GM18909 (cell line): ENCODE measurements around the gene CHTF18.
"Not testable (repeated sequence)": the region's sequence is repeated elsewhere in the genome, so short reads cannot be mapped to it uniquely, and the experiment has no call there.

Experiments
- ATAC-seq: cut with Tn5 transposase; IDR thresholded peaks from one replicate; pipeline ENCODE4 v1.9.1; 2021; ENCODE audit warnings: mild to moderate bottlenecking; ENCODE audit not compliant: unreplicated experiment, poor library complexity

CHTF18 gene

GRCh38 chr16:802461-802860 is 14.0 kb downstream of the CHTF18 start:
- no peak for ATAC-seq

GRCh38 chr16:802914-803753 is 14.7 kb downstream of the CHTF18 start:
- ATAC-seq = no peak

- no peak for ATAC-seq
These were observed 15.3 kb downstream of the CHTF18 start for GRCh38 chr16:803754-804080.

- no peak for ATAC-seq
These were observed 16.0 kb downstream of the CHTF18 start for GRCh38 chr16:804193-805048.

- ATAC-seq = no peak
These were observed 17.1 kb downstream of the CHTF18 start for GRCh38 chr16:805474-805873.

- peak; percentile 85 for ATAC-seq
These were observed 19.1 kb downstream of the CHTF18 start for GRCh38 chr16:807347-808084.

- no peak for ATAC-seq
These were observed 19.6 kb downstream of the CHTF18 start for GRCh38 chr16:808085-808386.

GRCh38 chr16:813204-813915 is 24.9 kb downstream of the CHTF18 start:
- ATAC-seq = no peak

- no peak for ATAC-seq
These were observed 25.5 kb downstream of the CHTF18 start for GRCh38 chr16:813916-814412.

GRCh38 chr16:814974-815373 is 26.6 kb downstream of the CHTF18 start:
- no peak for ATAC-seq

GRCh38 chr16:815861-816260 is 27.4 kb downstream of the CHTF18 start:
- ATAC-seq = no peak

- ATAC-seq = no peak
These were observed 28.8 kb downstream of the CHTF18 start for GRCh38 chr16:817001-817906.

GRCh38 chr16:818132-818531 is 29.7 kb downstream of the CHTF18 start:
- no peak for ATAC-seq

GRCh38 chr16:818592-818991 is 30.2 kb downstream of the CHTF18 start:
- no peak for ATAC-seq

- no peak for ATAC-seq
These were observed 31.1 kb downstream of the CHTF18 start for GRCh38 chr16:819336-820043.

GRCh38 chr16:820044-820408 is 31.6 kb downstream of the CHTF18 start:
- ATAC-seq = not testable (repeated sequence)

- no peak for ATAC-seq
These were observed 32.3 kb downstream of the CHTF18 start for GRCh38 chr16:820748-821147.

GRCh38 chr16:821751-822150 is 33.3 kb downstream of the CHTF18 start:
- ATAC-seq = no peak
